Duodenal mucosa (tissue), 2 donors: ENCODE data around the gene SPATS2L.

Source experiments
- H3K27ac ChIP-seq: one replicate; pipeline ENCODE4 v1.7.0; 2013; ENCODE audit warnings: low read depth, low read length
- H3K27me3 ChIP-seq, 2 donors: one replicate each; pipeline ENCODE4 v1.7.0; 2013; ENCODE audit warnings: low read length in 2 of 2, control low read depth in 1 of 2; ENCODE audit not compliant: insufficient read depth in 2 of 2, control insufficient read depth in 1 of 2
- H3K36me3 ChIP-seq, 2 donors: one replicate each; pipeline ENCODE4 v1.7.0; 2013; ENCODE audit warnings: low read length in 2 of 2, control low read depth in 1 of 2; ENCODE audit not compliant: insufficient read depth in 2 of 2, control insufficient read depth in 1 of 2
- H3K4me1 ChIP-seq, 2 donors: one replicate each; pipeline ENCODE4 v1.7.0; 2013; ENCODE audit warnings: low read length in 2 of 2, control low read depth in 1 of 2; ENCODE audit not compliant: insufficient read depth in 2 of 2, control insufficient read depth in 1 of 2
- H3K4me3 ChIP-seq, 2 donors: one replicate each; pipeline ENCODE4 v1.7.0; 2013; ENCODE audit warnings: low read length in 2 of 2, low read depth in 1 of 2
- H3K9ac ChIP-seq, 2 donors: one replicate each; pipeline ENCODE4 v1.7.0; 2013; ENCODE audit warnings: low read length in 2 of 2, low read depth in 1 of 2
- H3K9me3 ChIP-seq, 2 donors: one replicate each; pipeline ENCODE4 v1.7.0; 2013; ENCODE audit warnings: low read length in 2 of 2, control low read depth in 1 of 2; ENCODE audit not compliant: control insufficient read depth in 1 of 2

The SPATS2L gene

GRCh38 chr2:200369886-200370285 is 63.4 kb downstream of the SPATS2L start:
- Histone ChIP-seq H3K36me3 (peaks cover 0 to 2% of the 10 kb centered on the region in 2 donors), H3K27ac (no peak overlapping the region), H3K4me1 (peaks cover 8 to 19% of the 10 kb centered on the region in 2 donors), H3K27me3 (no peaks in the 10 kb centered on the region), H3K4me3 (no peak overlapping the region), H3K9ac (no peak overlapping the region), H3K9me3 (no peaks in the 10 kb centered on the region)

- Histone ChIP-seq H3K9ac (no peak overlapping the region), H3K27ac (no peak overlapping the region), H3K36me3 (peaks cover 0 to 2% of the 10 kb centered on the region in 2 donors), H3K4me3 (no peak overlapping the region), H3K9me3 (no peaks in the 10 kb centered on the region), H3K4me1 (peaks cover 32 to 43% of the 10 kb centered on the region in 2 donors), H3K27me3 (no peaks in the 10 kb centered on the region)
Observed at GRCh38 chr2:200373231-200373630, 66.7 kb downstream of the SPATS2L start.

- Histone ChIP-seq H3K9me3 (no peaks in the 10 kb centered on the region), H3K27ac (no peak overlapping the region), H3K9ac (peak overlapping the region in 1 of 2 donors; percentile 52), H3K27me3 (no peaks in the 10 kb centered on the region), H3K36me3 (peaks cover 0 to 2% of the 10 kb centered on the region in 2 donors), H3K4me1 (peaks cover 36 to 51% of the 10 kb centered on the region in 2 donors), H3K4me3 (peak overlapping the region; percentile 40 to 53)
Observed at GRCh38 chr2:200373973-200374416, 67.5 kb downstream of the SPATS2L start.

- H3K27ac ChIP-seq = peak overlapping the region; percentile 82
- H3K36me3 ChIP-seq = no peaks in the 10 kb centered on the region
- no peaks in the 10 kb centered on the region for H3K27me3 ChIP-seq
- H3K4me3 ChIP-seq = peak overlapping the region in 1 of 2 donors; percentile 47
- peak overlapping the region; percentile 0 to 30 for H3K9ac ChIP-seq
- no peaks in the 10 kb centered on the region for H3K9me3 ChIP-seq
- peaks cover 54 to 69% of the 10 kb centered on the region in 2 donors for H3K4me1 ChIP-seq
Observed at GRCh38 chr2:200376513-200377354, 70.2 kb downstream of the SPATS2L start.

- Histone ChIP-seq H3K4me1 (peaks cover 54 to 69% of the 10 kb centered on the region in 2 donors), H3K9ac (peak overlapping the region; percentile 3 to 74), H3K4me3 (peak overlapping the region; percentile 33 to 67), H3K36me3 (no peaks in the 10 kb centered on the region), H3K27ac (peak overlapping the region; percentile 85), H3K27me3 (no peaks in the 10 kb centered on the region), H3K9me3 (no peaks in the 10 kb centered on the region)
Observed at GRCh38 chr2:200377355-200378336, 71.2 kb downstream of the SPATS2L start.

GRCh38 chr2:200378652-200379290 is 72.3 kb downstream of the SPATS2L start:
- peaks cover 59 to 61% of the 10 kb centered on the region in 2 donors for H3K4me1 ChIP-seq
- H3K27me3 ChIP-seq = no peaks in the 10 kb centered on the region
- peak overlapping the region; percentile 3 to 74 for H3K9ac ChIP-seq
- H3K36me3 ChIP-seq = no peaks in the 10 kb centered on the region
- peak overlapping the region; percentile 85 for H3K27ac ChIP-seq
- no peaks in the 10 kb centered on the region for H3K9me3 ChIP-seq
- H3K4me3 ChIP-seq = peak overlapping the region; percentile 33 to 67

GRCh38 chr2:200379481-200380090 is 73.1 kb downstream of the SPATS2L start:
- H3K36me3 ChIP-seq = no peaks in the 10 kb centered on the region
- peak overlapping the region; percentile 7 to 67 for H3K4me3 ChIP-seq
- H3K27me3 ChIP-seq = no peaks in the 10 kb centered on the region
- H3K9ac ChIP-seq = peak overlapping the region in 1 of 2 donors; percentile 74
- H3K9me3 ChIP-seq = no peaks in the 10 kb centered on the region
- H3K4me1 ChIP-seq = peaks cover 54 to 57% of the 10 kb centered on the region in 2 donors
- no peak overlapping the region for H3K27ac ChIP-seq

GRCh38 chr2:200380091-200380561 is 73.6 kb downstream of the SPATS2L start:
- no peak overlapping the region for H3K9ac ChIP-seq
- H3K27me3 ChIP-seq = no peaks in the 10 kb centered on the region
- H3K4me3 ChIP-seq = peak overlapping the region in 1 of 2 donors; percentile 67
- H3K4me1 ChIP-seq = peaks cover 48 to 51% of the 10 kb centered on the region in 2 donors
- no peaks in the 10 kb centered on the region for H3K36me3 ChIP-seq
- no peak overlapping the region for H3K27ac ChIP-seq
- no peaks in the 10 kb centered on the region for H3K9me3 ChIP-seq

GRCh38 chr2:200380833-200381542 is 74.5 kb downstream of the SPATS2L start:
- H3K27ac ChIP-seq = no peak overlapping the region
- no peaks in the 10 kb centered on the region for H3K9me3 ChIP-seq
- H3K27me3 ChIP-seq = no peaks in the 10 kb centered on the region
- peaks cover 43 to 47% of the 10 kb centered on the region in 2 donors for H3K4me1 ChIP-seq
- H3K9ac ChIP-seq = no peak overlapping the region
- no peaks in the 10 kb centered on the region for H3K36me3 ChIP-seq
- H3K4me3 ChIP-seq = no peak overlapping the region
